ENCODE results near the gene RBPJL. TPM values are rescaled to one million over a fixed set of nuclear protein-coding genes. Genes with fewer than 3 reads are reported as not detected.

The RBPJL gene
- total and polyA plus RNA-seq, 9 donors, result 0.17 TPM; not detected in 8

DNA sequence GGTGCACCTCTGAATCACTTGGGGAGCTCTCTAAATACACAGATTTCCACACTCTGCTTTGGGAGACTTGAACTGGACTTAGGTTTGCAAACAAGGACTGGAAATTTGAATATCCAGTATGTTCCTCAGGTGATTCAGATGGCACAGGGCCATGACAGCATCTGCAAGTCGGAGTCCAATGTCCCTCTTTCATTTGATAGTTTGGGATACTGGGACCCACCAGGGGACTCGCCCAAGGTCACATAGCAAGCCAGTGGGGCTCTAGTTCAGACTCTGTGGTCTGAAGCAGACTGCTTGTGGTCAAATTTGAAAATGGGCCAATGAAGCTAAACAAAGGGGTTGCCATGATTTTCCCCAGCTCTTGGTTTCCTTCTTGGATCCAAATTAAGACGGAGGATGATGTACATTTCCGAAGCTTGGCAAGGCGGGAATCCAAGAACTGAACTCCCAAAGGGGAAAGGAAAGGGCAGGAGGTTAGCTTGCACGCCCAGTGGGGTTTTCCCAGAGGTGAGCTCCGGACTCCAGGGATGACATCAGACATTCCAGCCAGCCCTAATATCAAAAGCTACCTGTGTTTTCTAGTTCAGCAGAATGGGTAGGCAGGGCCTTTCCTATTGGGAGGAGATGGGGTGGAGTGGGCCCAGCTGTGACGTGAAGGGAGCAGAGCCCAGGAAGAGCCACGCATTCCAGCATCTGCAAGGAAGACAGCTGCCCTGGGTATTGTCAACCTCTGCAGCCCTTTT lies 52.9 kb downstream of the RBPJL start:
- WGBS (ENCODE audit: insufficient coverage), result 63% methylated on average over 4 of the region's 9 CpGs
- no peak for DNase-seq
- no peaks in the 10 kb centered on the region for H3K9me3 ChIP-seq (replicated peaks; ENCODE audit: control insufficient read depth, low read depth, low read length)
- no peaks in the 10 kb centered on the region for H3K36me3 ChIP-seq (ENCODE audit: control insufficient read depth, insufficient read depth, low read length)
- H3K4me3 ChIP-seq (ENCODE audit: low read length), result no peak overlapping the region
- H3K27me3 ChIP-seq (ENCODE audit: control insufficient read depth, insufficient read depth, low read length), result no peaks in the 10 kb centered on the region
- H3K4me1 ChIP-seq (ENCODE audit: control insufficient read depth, insufficient read depth, low read length), result peaks cover 29% of the 10 kb centered on the region
- H3K27ac ChIP-seq (ENCODE audit: low read length), result no peak overlapping the region

DNA sequence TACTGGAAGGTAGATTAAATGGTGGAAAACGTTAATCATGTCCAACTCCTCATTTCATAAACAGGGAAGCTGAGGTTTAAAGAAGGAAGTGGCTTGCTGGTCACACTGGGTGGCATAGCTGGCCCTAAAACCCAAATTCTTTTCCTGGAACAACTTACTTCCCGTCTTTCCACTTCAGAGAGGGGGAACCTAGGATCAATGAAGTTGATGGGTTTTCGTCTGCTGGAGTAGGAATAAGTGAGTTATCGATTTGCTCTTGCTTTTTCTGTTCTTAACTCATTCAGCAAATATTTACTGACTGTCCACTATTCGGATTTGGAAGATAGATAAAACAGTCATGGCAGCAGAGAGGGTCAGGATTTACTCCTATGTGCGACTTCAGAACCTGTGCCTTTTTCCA lies 55.2 kb downstream of the RBPJL start:
- no CpG with 5 or more reads among the region's 6 CpGs for WGBS (ENCODE audit: insufficient coverage)
- H3K4me1 ChIP-seq (ENCODE audit: control insufficient read depth, insufficient read depth, low read length), result peaks cover 29% of the 10 kb centered on the region
- peaks cover 12% of the 10 kb centered on the region for H3K36me3 ChIP-seq (ENCODE audit: control insufficient read depth, insufficient read depth, low read length)
- no peak for DNase-seq
- no peak overlapping the region for H3K4me3 ChIP-seq (ENCODE audit: low read length)
- no peaks in the 10 kb centered on the region for H3K9me3 ChIP-seq (replicated peaks; ENCODE audit: control insufficient read depth, low read depth, low read length)
- no peak overlapping the region for H3K27ac ChIP-seq (ENCODE audit: low read length)
- H3K27me3 ChIP-seq (ENCODE audit: control insufficient read depth, insufficient read depth, low read length), result no peaks in the 10 kb centered on the region

DNA sequence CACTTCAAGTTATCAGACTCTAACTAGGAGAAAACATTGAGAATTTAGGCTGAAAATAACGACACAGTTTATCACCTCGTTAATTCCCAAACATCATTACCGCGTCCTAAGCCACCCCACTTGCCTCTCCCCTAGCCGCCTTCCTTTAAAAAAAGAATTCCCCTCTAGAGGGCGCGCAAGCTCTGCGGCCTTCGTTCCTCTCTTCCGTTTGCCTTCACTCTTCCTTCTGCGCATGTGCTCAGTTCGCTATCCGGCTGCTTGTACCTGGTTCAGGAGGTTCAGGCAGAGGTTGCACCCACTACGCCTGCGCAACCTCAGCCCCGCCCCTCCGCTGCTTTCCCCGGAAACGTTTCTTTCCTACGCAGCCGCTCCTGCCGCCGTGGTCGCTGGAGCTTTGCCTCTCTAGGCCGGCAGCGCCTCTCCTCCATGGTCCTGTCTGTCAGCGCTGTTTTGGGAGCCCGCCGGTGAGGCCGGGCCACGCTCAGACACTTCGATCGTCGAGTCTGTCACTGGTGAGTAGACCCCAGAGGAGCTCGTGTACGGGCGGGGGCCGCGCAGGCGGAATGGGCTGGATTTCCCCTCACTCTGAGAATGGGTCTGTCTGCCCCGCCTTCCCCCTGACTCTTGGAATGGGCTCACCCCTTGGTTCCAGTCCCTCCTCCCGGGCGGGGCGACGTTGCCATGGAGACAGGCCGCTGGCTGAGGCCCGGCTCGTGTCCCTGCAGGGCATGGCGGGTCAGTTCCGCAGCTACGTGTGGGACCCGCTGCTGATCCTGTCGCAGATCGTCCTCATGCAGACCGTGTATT lies 56.4 kb downstream of the RBPJL start, which contains the start of gene SYS1:
TSS of gene SYS1 (plus strand) at position 353 of the 807 bp plus-strand sequence. CDS start at position 729, 376 bp downstream.
- 0% methylated on average over 55 of the region's 55 CpGs for WGBS (ENCODE audit: insufficient coverage)
- Histone ChIP-seq H3K27ac (ENCODE audit: low read length) (peak within 1 kb of the TSS; percentile 95), H3K4me3 (ENCODE audit: low read length) (peak within 1 kb of the TSS; percentile 73), H3K9me3 (replicated peaks; ENCODE audit: control insufficient read depth, low read depth, low read length) (no peaks in the 10 kb centered on the region), H3K36me3 (ENCODE audit: control insufficient read depth, insufficient read depth, low read length) (peaks cover 24% of the 10 kb centered on the region), H3K4me1 (ENCODE audit: control insufficient read depth, insufficient read depth, low read length) (peaks cover 27% of the 10 kb centered on the region), H3K27me3 (ENCODE audit: control insufficient read depth, insufficient read depth, low read length) (no peaks in the 10 kb centered on the region)
- peak; percentile 99 for DNase-seq

DNA sequence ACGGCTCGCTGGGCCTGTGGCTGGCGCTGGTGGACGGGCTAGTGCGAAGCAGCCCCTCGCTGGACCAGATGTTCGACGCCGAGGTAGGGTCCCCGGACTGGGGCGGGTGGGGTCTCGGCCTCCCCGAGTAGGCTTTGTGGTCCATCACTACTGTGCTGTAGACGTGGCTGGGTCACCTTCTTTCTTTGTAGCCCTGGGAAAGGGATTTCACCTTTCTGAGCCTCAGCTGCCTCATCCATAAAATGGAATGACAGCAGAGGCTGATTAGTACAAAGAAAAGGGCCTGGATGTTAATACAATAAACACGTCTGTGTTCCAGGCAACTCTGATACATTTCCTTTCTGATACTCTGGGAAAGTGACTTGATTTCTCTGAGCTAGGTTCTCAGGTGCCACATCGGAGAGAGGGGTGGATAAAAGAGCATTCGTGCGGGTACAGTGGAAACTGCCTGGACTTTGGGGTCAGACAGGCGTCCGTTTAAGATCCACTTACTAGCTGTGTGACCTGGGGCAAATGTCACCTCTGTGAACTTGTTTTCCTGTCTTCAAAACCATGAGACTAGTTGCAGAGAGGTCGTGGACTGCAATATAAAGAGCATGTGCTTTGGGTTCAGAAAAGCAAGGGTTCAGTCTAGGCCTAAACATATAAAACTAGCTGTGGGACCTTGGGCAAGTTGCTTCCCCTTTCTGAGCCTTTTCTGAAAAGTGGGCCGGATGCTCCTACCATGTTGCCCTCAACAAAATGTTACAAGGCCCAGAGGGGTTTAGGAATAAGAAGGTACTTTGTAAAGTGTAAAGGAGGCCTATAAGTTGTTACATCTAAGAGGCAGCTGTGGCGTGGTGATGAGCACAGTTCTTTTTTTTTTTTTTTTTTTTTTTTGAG lies 57.2 kb downstream of the RBPJL start:
- WGBS (ENCODE audit: insufficient coverage), result 16% methylated on average over 19 of the region's 23 CpGs

DNA sequence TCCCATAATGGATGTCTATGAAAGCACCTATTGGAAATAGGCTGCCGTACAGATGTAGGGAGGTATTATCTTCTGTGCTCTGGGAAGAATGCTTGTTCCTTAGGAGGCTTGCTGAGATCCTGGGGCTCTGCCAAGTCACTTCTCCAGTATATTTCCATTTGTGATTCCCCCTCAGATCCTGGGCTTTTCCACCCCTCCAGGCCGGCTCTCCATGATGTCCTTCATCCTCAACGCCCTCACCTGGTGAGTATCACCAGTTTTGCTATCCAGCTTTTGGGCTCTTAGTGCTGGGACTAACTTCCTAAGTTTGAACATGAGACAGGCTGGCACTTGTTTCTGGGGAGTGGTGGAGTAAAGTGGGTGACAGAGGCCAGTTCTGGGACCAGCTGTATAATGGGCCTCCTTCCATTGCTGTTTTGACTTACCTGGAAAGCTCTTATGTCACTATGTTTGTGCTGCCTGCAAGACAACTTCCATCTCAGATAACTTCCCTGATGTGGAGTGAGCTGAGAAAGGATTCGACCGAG lies 58.9 kb downstream of the RBPJL start:
- WGBS (ENCODE audit: insufficient coverage), result 82% methylated on average over 2 of the region's 5 CpGs
- no peak for DNase-seq
- Histone ChIP-seq H3K4me3 (ENCODE audit: low read length) (no peak overlapping the region), H3K27me3 (ENCODE audit: control insufficient read depth, insufficient read depth, low read length) (no peaks in the 10 kb centered on the region), H3K4me1 (ENCODE audit: control insufficient read depth, insufficient read depth, low read length) (peaks cover 10% of the 10 kb centered on the region), H3K9me3 (replicated peaks; ENCODE audit: control insufficient read depth, low read depth, low read length) (no peaks in the 10 kb centered on the region), H3K36me3 (ENCODE audit: control insufficient read depth, insufficient read depth, low read length) (peaks cover 32% of the 10 kb centered on the region), H3K27ac (ENCODE audit: low read length) (no peak overlapping the region)

More for the DNA sequence above, 57.2 kb downstream of the RBPJL start:
- Histone ChIP-seq H3K9me3 (replicated peaks; ENCODE audit: control insufficient read depth, low read depth, low read length) (no peaks in the 10 kb centered on the region), H3K27me3 (ENCODE audit: control insufficient read depth, insufficient read depth, low read length) (no peaks in the 10 kb centered on the region), H3K4me1 (ENCODE audit: control insufficient read depth, insufficient read depth, low read length) (peaks cover 19% of the 10 kb centered on the region), H3K36me3 (ENCODE audit: control insufficient read depth, insufficient read depth, low read length) (peaks cover 32% of the 10 kb centered on the region), H3K4me3 (ENCODE audit: low read length) (peak overlapping the region; percentile 73), H3K27ac (ENCODE audit: low read length) (peak overlapping the region; percentile 95)
- no peak for DNase-seq

DNA sequence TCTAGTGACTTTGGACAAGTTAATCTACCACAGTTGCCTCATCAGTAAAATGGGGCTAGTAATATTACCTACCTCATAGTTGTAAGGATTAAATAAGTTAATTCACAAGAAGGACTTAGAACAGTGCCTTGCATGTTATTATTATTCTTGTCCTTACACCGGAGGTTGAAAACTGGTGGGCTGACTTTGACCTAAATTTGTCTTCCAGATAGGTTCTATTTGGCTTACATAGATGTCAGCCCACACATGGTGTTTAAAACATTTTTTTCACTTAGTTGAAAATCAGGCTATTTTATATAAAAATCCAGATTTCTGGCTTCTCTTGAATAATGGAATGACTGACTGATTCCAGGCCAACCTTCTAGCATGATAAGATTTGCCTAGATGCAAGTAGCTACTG lies 59.6 kb downstream of the RBPJL start:
- H3K36me3 ChIP-seq (ENCODE audit: control insufficient read depth, insufficient read depth, low read length), result peaks cover 32% of the 10 kb centered on the region
- no peak overlapping the region for H3K4me3 ChIP-seq (ENCODE audit: low read length)
- WGBS (ENCODE audit: insufficient coverage), result 100% methylated on average over 1 of the region's 1 CpG
- H3K27me3 ChIP-seq (ENCODE audit: control insufficient read depth, insufficient read depth, low read length), result no peaks in the 10 kb centered on the region
- peaks cover 10% of the 10 kb centered on the region for H3K4me1 ChIP-seq (ENCODE audit: control insufficient read depth, insufficient read depth, low read length)
- H3K27ac ChIP-seq (ENCODE audit: low read length), result no peak overlapping the region
- DNase-seq, result no peak
- no peaks in the 10 kb centered on the region for H3K9me3 ChIP-seq (replicated peaks; ENCODE audit: control insufficient read depth, low read depth, low read length)

DNA sequence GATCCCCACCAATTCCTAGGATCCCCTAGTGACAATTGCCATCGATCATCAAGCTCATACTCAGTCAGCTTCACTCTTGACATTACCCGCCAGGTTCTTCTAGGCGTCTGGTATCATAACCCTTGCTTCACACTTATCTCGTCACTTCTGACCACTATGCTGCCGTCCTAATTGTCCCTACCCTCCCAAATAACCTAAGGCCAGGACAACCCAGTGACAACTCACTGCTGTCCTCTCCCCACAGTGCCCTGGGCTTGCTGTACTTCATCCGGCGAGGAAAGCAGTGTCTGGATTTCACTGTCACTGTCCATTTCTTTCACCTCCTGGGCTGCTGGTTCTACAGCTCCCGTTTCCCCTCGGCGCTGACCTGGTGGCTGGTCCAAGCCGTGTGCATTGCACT lies 60.0 kb downstream of the RBPJL start:
- 86% methylated on average over 11 of the region's 11 CpGs for WGBS (ENCODE audit: insufficient coverage)
- H3K4me3 ChIP-seq (ENCODE audit: low read length), result no peak overlapping the region
- no peaks in the 10 kb centered on the region for H3K9me3 ChIP-seq (replicated peaks; ENCODE audit: control insufficient read depth, low read depth, low read length)
- H3K4me1 ChIP-seq (ENCODE audit: control insufficient read depth, insufficient read depth, low read length), result peaks cover 10% of the 10 kb centered on the region
- peaks cover 32% of the 10 kb centered on the region for H3K36me3 ChIP-seq (ENCODE audit: control insufficient read depth, insufficient read depth, low read length)
- H3K27me3 ChIP-seq (ENCODE audit: control insufficient read depth, insufficient read depth, low read length), result no peaks in the 10 kb centered on the region
- no peak overlapping the region for H3K27ac ChIP-seq (ENCODE audit: low read length)
- DNase-seq, result no peak

DNA sequence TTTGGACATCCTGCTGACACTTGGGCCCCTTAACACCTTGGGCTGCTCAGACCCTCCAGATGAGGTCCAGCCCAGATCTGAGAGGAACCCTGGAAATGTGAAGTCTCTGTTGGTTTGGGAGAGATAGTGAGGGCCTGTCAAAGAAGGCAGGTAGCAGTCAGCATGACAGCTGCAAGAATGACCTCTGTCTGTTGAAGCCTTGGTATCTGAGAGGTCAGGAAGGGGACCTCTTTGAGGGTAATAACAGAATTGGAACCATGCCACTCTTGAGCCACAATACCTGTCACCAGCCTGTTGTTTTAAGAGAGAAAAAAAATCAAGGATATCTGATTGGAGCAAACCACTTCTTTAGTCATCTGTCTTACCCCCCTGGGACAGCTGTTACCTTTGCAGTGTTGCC lies 60.5 kb downstream of the RBPJL start:
- peaks cover 32% of the 10 kb centered on the region for H3K36me3 ChIP-seq (ENCODE audit: control insufficient read depth, insufficient read depth, low read length)
- H3K9me3 ChIP-seq (replicated peaks; ENCODE audit: control insufficient read depth, low read depth, low read length), result no peaks in the 10 kb centered on the region
- H3K27ac ChIP-seq (ENCODE audit: low read length), result no peak overlapping the region
- no peak for DNase-seq
- H3K4me3 ChIP-seq (ENCODE audit: low read length), result no peak overlapping the region
- H3K27me3 ChIP-seq (ENCODE audit: control insufficient read depth, insufficient read depth, low read length), result no peaks in the 10 kb centered on the region
- peaks cover 10% of the 10 kb centered on the region for H3K4me1 ChIP-seq (ENCODE audit: control insufficient read depth, insufficient read depth, low read length)

Measured in muscle of leg (tissue), 11 donors.